Skeletal muscle tissue (tissue), 4 donors: ENCODE data around the gene CEBPB. TPM values are rescaled to one million over a fixed set of nuclear protein-coding genes. Genes with fewer than 3 reads are reported as not detected.

Source experiments
- H3K27ac ChIP-seq: one replicate; pipeline ENCODE4 v1.7.0; 2013; ENCODE audit warnings: mild to moderate bottlenecking, low read depth, low read length, inconsistent platforms
- H3K27me3 ChIP-seq, 3 donors: one replicate each; pipeline ENCODE4 v1.7.0; 2013; ENCODE audit warnings: low read length in 3 of 3; ENCODE audit not compliant: control insufficient read depth in 3 of 3, insufficient read depth in 3 of 3
- H3K36me3 ChIP-seq, 3 donors: one replicate each; pipeline ENCODE4 v1.7.0; 2013; ENCODE audit warnings: low read length in 3 of 3; ENCODE audit not compliant: control insufficient read depth in 3 of 3, insufficient read depth in 3 of 3
- H3K4me1 ChIP-seq, 3 donors: one replicate each; pipeline ENCODE4 v1.7.0; 2013; ENCODE audit warnings: low read length in 3 of 3, mild to moderate bottlenecking in 3 of 3; ENCODE audit not compliant: control insufficient read depth in 3 of 3, insufficient read depth in 3 of 3
- H3K4me3 ChIP-seq, 3 donors: one replicate each; pipeline ENCODE4 v1.7.0; 2013; ENCODE audit warnings: low read length in 3 of 3
- H3K9ac ChIP-seq, 3 donors: one replicate each; pipeline ENCODE4 v1.7.0; 2013; ENCODE audit warnings: low read length in 3 of 3, mild to moderate bottlenecking in 3 of 3, moderate library complexity in 2 of 3, low read depth in 1 of 3
- H3K9me3 ChIP-seq, 3 donors: one replicate each; pipeline ENCODE4 v1.7.0; 2013; ENCODE audit warnings: low read length in 3 of 3; ENCODE audit not compliant: control insufficient read depth in 3 of 3
- total RNA-seq: library from RNA; depleted of rRNA; stranded (reverse); fragments of >200 nt; gene quantifications from one replicate; pipeline ENCODE4 v1.2.3, GENCODE V29; 2014
- donor health status: Osteomylitis.

The CEBPB gene
- total RNA-seq, 1 donor from 2014 or later = 7.3 TPM

- Histone ChIP-seq H3K27me3 (no peaks in the 10 kb centered on the region), H3K36me3 (no peaks in the 10 kb centered on the region), H3K27ac (no peak overlapping the region), H3K4me3 (no peak overlapping the region), H3K4me1 (no peaks in the 10 kb centered on the region), H3K9me3 (no peaks in the 10 kb centered on the region), H3K9ac (no peak overlapping the region)
Measured at GRCh38 chr20:50237349-50237748, 46.7 kb downstream of the CEBPB start.

GRCh38 chr20:50238081-50238800, 47.6 kb downstream of the CEBPB start:
- Histone ChIP-seq H3K9me3 (no peaks in the 10 kb centered on the region), H3K36me3 (no peaks in the 10 kb centered on the region), H3K9ac (no peak overlapping the region), H3K27me3 (peaks cover 0 to 2% (median 0%) of the 10 kb centered on the region in 3 donors), H3K27ac (no peak overlapping the region), H3K4me3 (no peak overlapping the region), H3K4me1 (no peaks in the 10 kb centered on the region)

GRCh38 chr20:50240092-50240491, 49.5 kb downstream of the CEBPB start:
- Histone ChIP-seq H3K27ac (no peak overlapping the region), H3K4me1 (peaks cover 0 to 2% (median 0%) of the 10 kb centered on the region in 3 donors), H3K9ac (no peak overlapping the region)

GRCh38 chr20:50242178-50242514, 51.5 kb downstream of the CEBPB start:
- H3K9ac ChIP-seq = no peak overlapping the region
- H3K4me3 ChIP-seq = no peak overlapping the region
- no peak overlapping the region for H3K27ac ChIP-seq

More at GRCh38 chr20:50240092-50240491, 49.5 kb downstream of the CEBPB start:
- Histone ChIP-seq H3K27me3 (peaks cover 0 to 8% (median 0%) of the 10 kb centered on the region in 3 donors), H3K4me3 (no peak overlapping the region), H3K36me3 (no peaks in the 10 kb centered on the region), H3K9me3 (no peaks in the 10 kb centered on the region)

More at GRCh38 chr20:50242178-50242514, 51.5 kb downstream of the CEBPB start:
- peaks cover 0 to 2% (median 0%) of the 10 kb centered on the region in 3 donors for H3K4me1 ChIP-seq
- H3K9me3 ChIP-seq = no peaks in the 10 kb centered on the region
- peaks cover 0 to 8% (median 0%) of the 10 kb centered on the region in 3 donors for H3K27me3 ChIP-seq
- no peaks in the 10 kb centered on the region for H3K36me3 ChIP-seq

Other genes starting within 250 kb of the CEBPB start
- 0.52 TPM for gene SNAI1, start 207.8 kb upstream of the CEBPB start, total RNA-seq
- 36.5 TPM for gene UBE2V1, start 77.7 kb upstream of the CEBPB start, total RNA-seq
- gene PEDS1, start 37.1 kb upstream of the CEBPB start, total RNA-seq = 5.7 TPM